K562 (cell line): ENCODE results near the gene SLC2A8. TPM values are rescaled to one million over a fixed set of nuclear protein-coding genes. Genes with fewer than 3 reads are reported as not detected.
A peak's percentile ranks its signal among the peaks of the same experiment; 100 is the strongest.

ENCODE experiments used
- ATAC-seq: fragments of 200-7000 bp; cut with Tn5 transposase; 3 replicates; pipeline ENCODE4 v1.9.1; 2020; ENCODE audit warnings: moderate library complexity
- BruUV-seq: library from RNA; stranded (reverse); fragments of 400-500 nt; replicated peaks from 2 replicates; lab custom pipeline; 2021; lab: Mats Ljungman, UMichigan
- CTCF ChIA-PET: fragments of 300-600 bp; formaldehyde crosslinking; extraction: SDS; loops from one replicate; lab custom pipeline; 2021; ENCODE audit warnings: low intra/inter-chr PET ratio; lab: Yijun Ruan, JAX
- POLR2A ChIA-PET: fragments of 300-600, 350-650 bp; sonication (Branson Sonifier 250); formaldehyde crosslinking; extraction: SDS; loops from one replicate; lab custom pipeline; 2021; ENCODE audit warnings: antibody characterized with exemption, inconsistent platforms; lab: Yijun Ruan, JAX
- DNase-seq, 4 experiments: peaks; one replicate each; pipeline versions ENCODE4 v3.0.0 to v3.0.0-alpha.2; 2011 to 2018; ENCODE audit warnings: low spot score in 3 of 4, mixed read lengths in 3 of 4; ENCODE audit errors: extremely low read depth in 1 of 4
- FAIRE-seq: peaks from 2 replicates; lab custom pipeline; 2011; peaks lifted over from hg19 to GRCh38; lab: Jason Lieb, UNC
- H2AFZ ChIP-seq: 2 replicates; pipeline ENCODE4 v1.6.0; 2011; ENCODE audit warnings: low read depth, low read length, control low read depth, inconsistent platforms
- H3K27ac ChIP-seq: fragments of 200-600 bp; 3 replicates; pipeline ENCODE4 v1.8.0; 2011; ENCODE audit warnings: low read depth, mild to moderate bottlenecking, control low read depth, inconsistent platforms, low read length, moderate library complexity, mixed read lengths; ENCODE audit errors: extremely low read depth
- H3K27me3 ChIP-seq, 2 experiments: fragments of 300-600 bp in 1 of 2; 2 replicates in 1 of 2; 3 replicates in 1 of 2; pipeline versions ENCODE4 v1.6.0 to v1.8.0; 2011; ENCODE audit warnings: inconsistent platforms in 2 of 2, low read length in 2 of 2, mild to moderate bottlenecking in 1 of 2, mixed read lengths in 1 of 2, moderate library complexity in 1 of 2; ENCODE audit not compliant: control insufficient read depth in 2 of 2, insufficient read depth in 2 of 2
- H3K36me3 ChIP-seq: fragments of 300-600 bp; 3 replicates; pipeline ENCODE4 v1.8.0; 2011; ENCODE audit warnings: mild to moderate bottlenecking, low read length, inconsistent platforms; ENCODE audit not compliant: control insufficient read depth, insufficient read depth
- H3K4me1 ChIP-seq, 2 experiments: fragments of 200-600 bp in 1 of 2; replicated peaks in 1 of 2; 2 replicates in 1 of 2; 3 replicates in 1 of 2; pipeline versions ENCODE4 v1.5.1 to v1.8.0; 2011; ENCODE audit warnings: inconsistent platforms in 2 of 2, low read length in 2 of 2, mild to moderate bottlenecking in 1 of 2, mixed read lengths in 1 of 2, moderate library complexity in 1 of 2; ENCODE audit not compliant: control insufficient read depth in 2 of 2, insufficient read depth in 2 of 2
- H3K4me2 ChIP-seq: 2 replicates; pipeline ENCODE4 v1.6.1; 2011; ENCODE audit warnings: low read length, control low read depth, inconsistent platforms, mixed read lengths; ENCODE audit not compliant: insufficient read depth
- H3K4me3 ChIP-seq: fragments of 200-600 bp; sonication (generic), shearing (Covaris generic); 2 replicates; pipeline ENCODE4 v1.5.1; 2016; ENCODE audit warnings: control low read depth, inconsistent platforms
- H3K79me2 ChIP-seq: fragments of 200-600 bp; 3 replicates; pipeline ENCODE4 v1.8.0; 2011; ENCODE audit warnings: low read length, inconsistent platforms; ENCODE audit not compliant: control insufficient read depth, insufficient read depth
- H3K9ac ChIP-seq, 2 experiments: 2 replicates each; pipeline versions ENCODE4 v1.6.0 to v1.6.1; 2011; ENCODE audit warnings: low read depth in 2 of 2, low read length in 2 of 2, control low read depth in 1 of 2, inconsistent platforms in 1 of 2, mild to moderate bottlenecking in 1 of 2, mixed read lengths in 1 of 2; ENCODE audit not compliant: insufficient read depth in 1 of 2
- H3K9me1 ChIP-seq: one replicate; pipeline ENCODE4 v1.6.0; 2011; ENCODE audit warnings: inconsistent platforms, mild to moderate bottlenecking, low read length, moderate library complexity; ENCODE audit not compliant: control insufficient read depth, insufficient read depth
- H3K9me3 ChIP-seq: replicated peaks from 2 replicates; pipeline ENCODE4 v1.5.1; 2011; ENCODE audit warnings: low read depth, low read length, inconsistent platforms; ENCODE audit not compliant: control insufficient read depth, insufficient read depth
- H4K20me1 ChIP-seq: replicated peaks from 2 replicates; pipeline ENCODE4 v1.6.1; 2011; ENCODE audit warnings: low read length, inconsistent platforms, mixed read lengths; ENCODE audit not compliant: control insufficient read depth, insufficient read depth
- ADNP ChIP-seq: fragments of 200-800 bp; sonication (Bioruptor generic); IDR thresholded peaks from 2 replicates; pipeline ENCODE4 v1.6.1; 2016; ENCODE audit warnings: missing genetic modification characterization, missing compliant biosample characterization
- CAMTA2 ChIP-seq: fragments of 250-450 bp; sonication (Bioruptor Pico); conservative IDR thresholded peaks from 2 replicates; pipeline ENCODE4 v1.5.1; 2022
- CTBP1 ChIP-seq: fragments of 450-650 bp; IDR thresholded peaks from 2 replicates; pipeline ENCODE4 v1.6.1; 2016; ENCODE audit warnings: borderline replicate concordance
- EGR1 ChIP-seq: fragments of 450-650 bp; conservative IDR thresholded peaks from 2 replicates; pipeline ENCODE4 v1.6.1; 2017; ENCODE audit warnings: mild to moderate bottlenecking
- HSF4 ChIP-seq: fragments of 250-450 bp; sonication (Bioruptor Pico); IDR thresholded peaks from 2 replicates; pipeline ENCODE4 v2.1.2; 2022; ENCODE audit warnings: mild to moderate bottlenecking, moderate library complexity, borderline replicate concordance
- KLF13 ChIP-seq: fragments of 450-650 bp; IDR thresholded peaks from 2 replicates; pipeline ENCODE4 v1.6.1; 2016; ENCODE audit warnings: missing genetic modification characterization, low read depth, mild to moderate bottlenecking, missing compliant biosample characterization, moderate library complexity, borderline replicate concordance
- NR3C1 ChIP-seq: sonication (generic); formaldehyde crosslinking; IDR thresholded peaks from 2 replicates; pipeline ENCODE4 v1.8.1; 2022; ENCODE audit warnings: missing genetic modification reagents
- POLR3G ChIP-seq: IDR thresholded peaks from 2 replicates; pipeline ENCODE4 v1.6.1; 2011; ENCODE audit not compliant: insufficient read length, insufficient replicate concordance; ENCODE audit errors: extremely low read depth
- RAD21 ChIP-seq, 2 experiments: fragments of 250-450 bp in 1 of 2; fragments of 450-650 bp in 1 of 2; sonication (Bioruptor Pico) in 1 of 2; formaldehyde crosslinking in 1 of 2; IDR thresholded peaks in 1 of 2; conservative IDR thresholded peaks in 1 of 2; 2 replicates each; pipeline versions ENCODE4 v1.4.0 to v1.8.0; 2020 to 2022; ENCODE audit warnings: mild to moderate bottlenecking in 2 of 2, moderate library complexity in 1 of 2
- SP1 ChIP-seq: sonication (generic); formaldehyde crosslinking; IDR thresholded peaks from 2 replicates; pipeline ENCODE4 v1.8.1; 2022; ENCODE audit warnings: mild to moderate bottlenecking, missing genetic modification reagents
- ZBTB7A ChIP-seq: IDR thresholded peaks from 2 replicates; pipeline ENCODE4 v1.6.1; 2011; ENCODE audit warnings: low read depth, mild to moderate bottlenecking, low read length, moderate library complexity, borderline replicate concordance; ENCODE audit not compliant: control insufficient read depth
- ZNF280A ChIP-seq: fragments of 450-650 bp; IDR thresholded peaks from 2 replicates; pipeline ENCODE4 v1.6.1; 2018; ENCODE audit warnings: mild to moderate bottlenecking, low read depth; ENCODE audit not compliant: partially characterized antibody
- WGBS: fragments of 100-300 bp; shearing (Covaris generic); methylation state at CpG from one replicate; pipeline ENCODE4 v1.1.6; 2016; ENCODE audit warnings: low coverage, mixed read lengths; ENCODE audit not compliant: insufficient coverage; ENCODE audit errors: missing lambda C conversion rate; 5-methylcytosine and 5-hydroxymethylcytosine counted together
- in situ Hi-C: fragments of 300-500 bp; cut with MboI; formaldehyde crosslinking; loops from 4 replicates; pipeline ENCODE4 v1.15.0; 2018; ENCODE audit warnings: inconsistent platforms, mixed read lengths
- intact Hi-C: fragments of 100-400 bp; cut with micrococcal nuclease; formaldehyde crosslinking; loops from 2 replicates; pipeline ENCODE4 v1.14.2; 2022
- polyA plus RNA-seq, 8 experiments: library from polyadenylated mRNA; depleted of rRNA in 4 of 8; stranded (reverse) in 5 of 8; unstranded in 3 of 8; fragments of >200 nt; fragmentation: Nextera tagmentation in 2 of 8; fragmentation: Illumina TruSeq in 1 of 8; extraction: Ambion mirVana in 2 of 8; extraction: Trizol in 1 of 8; gene quantifications; 2 replicates each; pipeline versions ENCODE4 v1.2.1 to v1.2.3, GENCODE V29; 2011 to 2014; ENCODE audit warnings: inconsistent platforms in 1 of 8, missing spikeins in 1 of 8
- total RNA-seq, 7 experiments: library from RNA; depleted of rRNA in 6 of 7; stranded (reverse); fragments of >200 nt in 6 of 7; fragmentation: Illumina TruSeq in 2 of 7; extraction: Trizol in 2 of 7; gene quantifications; 2 replicates each; pipeline versions ENCODE4 v1.2.1 to v1.2.3, GENCODE V29; 2011 to 2021; ENCODE audit warnings: low replicate concordance in 1 of 7
- TF ChIP-seq, protein P1 (sequence below): fragments of 150-350 bp; IDR thresholded peaks from 2 replicates; pipeline ENCODE4 v1.6.1; 2014; ENCODE audit warnings: low read depth, mild to moderate bottlenecking, low read length, borderline replicate concordance

Gene SLC2A8
- total and polyA plus RNA-seq, 9 of the 15 experiments (the other 6 are each of a cell fraction or from before 2014, with no cell fraction given): 0.13 to 12.9 (median 5.2) TPM

GRCh38 chr9:127397646-127398274 lies 791 bp downstream of the SLC2A8 start:
- CTCF ChIA-PET: no interaction called here
- intact Hi-C loops (loop anchor here (5.0 kb wide), 1 partner anchor 180 kb away; no protein-coding TSS in a partner anchor), in situ Hi-C loops (no loop called here)
- FAIRE-seq (no peak), DNase-seq (peak; percentile 34 to 52 (median 48)), ATAC-seq (no peak)
- POLR2A ChIA-PET: interaction anchor here (0.6 to 1.7 kb wide), 5 partner anchors 18 to 53 kb away, joined by 3 to 6 read pairs (median 4); partner anchors contain the start of genes RPL12 and ZNF79
- peaks cover 17 to 31% of the 10 kb centered on the region in 2 experiments; a peak in 3 of 5 replicates for H3K4me1 ChIP-seq
- peak overlapping the region; percentile 89 for H2AFZ ChIP-seq
- H4K20me1 ChIP-seq: peaks cover 4% of the 10 kb centered on the region; the same call in 1 of the 2 replicates
- H3K4me2 ChIP-seq: peak overlapping the region; percentile 73
- no peaks in the 10 kb centered on the region; a peak in 1 of 5 replicates for H3K27me3 ChIP-seq
- H3K9me1 ChIP-seq: no peaks in the 10 kb centered on the region
- no peaks in the 10 kb centered on the region for H3K79me2 ChIP-seq
- H3K9ac ChIP-seq: peak overlapping the region; percentile 56 to 93; a peak in 3 of 4 replicates
- no peaks in the 10 kb centered on the region for H3K9me3 ChIP-seq
- peak overlapping the region; percentile 64; the same call in 1 of the 3 replicates for H3K27ac ChIP-seq
- peak overlapping the region; percentile 66 for H3K4me3 ChIP-seq
- BruUV-seq: no TSS peak
- 17% methylated on average over 17 of the region's 55 CpGs for WGBS
- no peaks in the 10 kb centered on the region for H3K36me3 ChIP-seq
- TF ChIP-seq POLR3G: no peak
- no peak for TF ChIP-seq CAMTA2 (CRISPR knock-in tag)
- no peak for TF ChIP-seq CTBP1
- 0 out of 2 replicates have a peak, but pooled peaks have one; percentile 41 for TF ChIP-seq EGR1
- TF ChIP-seq KLF13 (tag): no peak
- TF ChIP-seq, protein P1, sequence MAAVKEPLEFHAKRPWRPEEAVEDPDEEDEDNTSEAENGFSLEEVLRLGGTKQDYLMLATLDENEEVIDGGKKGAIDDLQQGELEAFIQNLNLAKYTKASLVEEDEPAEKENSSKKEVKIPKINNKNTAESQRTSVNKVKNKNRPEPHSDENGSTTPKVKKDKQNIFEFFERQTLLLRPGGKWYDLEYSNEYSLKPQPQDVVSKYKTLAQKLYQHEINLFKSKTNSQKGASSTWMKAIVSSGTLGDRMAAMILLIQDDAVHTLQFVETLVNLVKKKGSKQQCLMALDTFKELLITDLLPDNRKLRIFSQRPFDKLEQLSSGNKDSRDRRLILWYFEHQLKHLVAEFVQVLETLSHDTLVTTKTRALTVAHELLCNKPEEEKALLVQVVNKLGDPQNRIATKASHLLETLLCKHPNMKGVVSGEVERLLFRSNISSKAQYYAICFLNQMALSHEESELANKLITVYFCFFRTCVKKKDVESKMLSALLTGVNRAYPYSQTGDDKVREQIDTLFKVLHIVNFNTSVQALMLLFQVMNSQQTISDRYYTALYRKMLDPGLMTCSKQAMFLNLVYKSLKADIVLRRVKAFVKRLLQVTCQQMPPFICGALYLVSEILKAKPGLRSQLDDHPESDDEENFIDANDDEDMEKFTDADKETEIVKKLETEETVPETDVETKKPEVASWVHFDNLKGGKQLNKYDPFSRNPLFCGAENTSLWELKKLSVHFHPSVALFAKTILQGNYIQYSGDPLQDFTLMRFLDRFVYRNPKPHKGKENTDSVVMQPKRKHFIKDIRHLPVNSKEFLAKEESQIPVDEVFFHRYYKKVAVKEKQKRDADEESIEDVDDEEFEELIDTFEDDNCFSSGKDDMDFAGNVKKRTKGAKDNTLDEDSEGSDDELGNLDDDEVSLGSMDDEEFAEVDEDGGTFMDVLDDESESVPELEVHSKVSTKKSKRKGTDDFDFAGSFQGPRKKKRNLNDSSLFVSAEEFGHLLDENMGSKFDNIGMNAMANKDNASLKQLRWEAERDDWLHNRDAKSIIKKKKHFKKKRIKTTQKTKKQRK: no peak
- no peak for TF ChIP-seq ADNP (tag)
- TF ChIP-seq ZBTB7A: peak; percentile 69
- TF ChIP-seq NR3C1 (CRISPR knock-in tag): no peak
- no peak for TF ChIP-seq SP1 (CRISPR knock-in tag)
- peak; percentile 13 to 52; a peak in 3 of 4 replicates for TF ChIP-seq RAD21 (CRISPR knock-in tag; conservative IDR thresholded peaks at IDR 0.05 in 1 of 2, IDR thresholded peaks at IDR 0.05 in 1 of 2)
- no peak for TF ChIP-seq HSF4 (CRISPR knock-in tag)
- TF ChIP-seq ZNF280A: no peak
